ENCODE results near the gene KRT86.
"Not testable (repeated sequence)": the region's sequence is repeated elsewhere in the genome, so short reads cannot be mapped to it uniquely, and the experiment has no call there.

The KRT86 gene

DNA sequence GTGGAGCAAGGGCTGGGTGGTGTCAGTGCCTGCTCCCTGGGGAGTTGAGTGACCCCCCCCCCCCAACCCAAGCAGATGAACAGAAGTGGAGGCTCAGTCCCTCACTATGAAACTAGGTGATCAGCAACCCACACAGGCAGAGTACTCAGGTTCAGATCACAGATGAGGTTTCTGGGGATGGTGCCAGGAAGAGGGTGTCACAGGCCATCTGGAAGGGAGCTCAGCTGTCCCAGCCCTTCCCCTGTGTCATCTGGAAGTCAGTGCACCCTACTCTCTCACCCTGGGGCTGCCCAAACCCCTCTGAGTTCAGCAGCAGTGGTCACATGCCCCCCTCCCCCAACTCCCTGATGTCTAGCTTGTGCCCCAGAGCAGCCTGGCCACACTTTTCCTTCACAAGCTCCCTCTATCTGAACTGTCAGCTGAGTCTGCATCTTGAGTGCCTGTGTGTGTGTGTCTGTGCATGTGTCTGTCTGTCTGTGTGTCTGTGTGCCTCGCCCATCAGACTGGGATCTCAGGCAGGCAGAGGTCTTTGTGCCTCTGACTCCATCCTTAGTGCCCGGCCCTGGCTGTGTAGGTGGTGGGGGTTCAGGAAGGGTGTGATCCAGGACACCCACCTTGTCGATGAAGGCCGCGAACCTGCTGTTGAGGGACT lies 16.2 kb downstream of the KRT86 start:
- H3K4me1 ChIP-seq (ENCODE audit: insufficient read depth, low read length); H3K9me3 ChIP-seq (ENCODE audit: low read length); H2AFZ ChIP-seq (ENCODE audit: low read depth, low read length); H3K27me3 ChIP-seq (ENCODE audit: insufficient read depth, low read length); H3K4me3 ChIP-seq (ENCODE audit: low read length); H3K36me3 ChIP-seq (ENCODE audit: insufficient read depth, low read length): not testable (repeated sequence)

DNA sequence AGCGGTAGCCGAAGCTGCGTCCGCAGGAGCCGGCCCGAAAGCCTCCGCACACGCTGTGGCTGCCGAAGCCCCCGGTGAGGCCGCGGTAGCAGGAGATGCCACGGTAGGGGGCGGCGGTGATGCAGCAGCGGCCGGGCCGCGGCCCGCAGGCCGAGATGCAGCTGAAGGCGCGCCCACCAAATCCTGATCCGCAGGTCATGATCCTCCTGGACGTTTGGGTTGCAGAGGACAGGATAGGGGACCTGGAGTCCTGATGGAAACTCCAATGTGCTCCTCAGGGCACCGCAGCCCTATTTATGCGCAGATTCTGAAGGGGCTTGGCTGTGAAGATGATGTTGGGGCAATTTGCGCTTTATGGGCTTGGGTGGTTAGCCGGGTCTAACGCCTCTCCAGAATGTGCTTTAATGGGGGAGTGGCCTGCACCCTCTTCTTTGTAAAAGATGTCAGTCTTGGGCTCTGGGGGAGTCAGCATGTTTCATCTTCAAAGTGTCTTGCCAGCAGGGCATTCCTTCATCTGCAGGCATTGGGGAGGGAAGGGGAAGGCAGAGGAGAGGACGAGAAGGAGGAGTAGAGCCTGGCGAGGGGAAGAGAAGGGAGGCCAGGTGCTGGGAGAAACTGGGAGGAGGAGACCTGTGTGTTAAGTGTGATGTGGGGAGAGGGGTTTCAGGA lies 17.0 kb downstream of the KRT86 start, which contains the start of gene KRT81:
Gene KRT81, minus strand, starts transcription at position 268 of the 669 bp plus-strand sequence. Its CDS starts 69 bp downstream, at position 199.
- Histone ChIP-seq H3K9me3 (ENCODE audit: low read length) (no peaks in the 10 kb centered on the region), H3K4me3 (ENCODE audit: low read length) (no peak within 1 kb of the TSS), H2AFZ (ENCODE audit: low read depth, low read length) (no peak within 1 kb of the TSS), H3K27me3 (ENCODE audit: insufficient read depth, low read length) (no peaks in the 10 kb centered on the region), H3K4me1 (ENCODE audit: insufficient read depth, low read length) (no peaks in the 10 kb centered on the region), H3K36me3 (ENCODE audit: insufficient read depth, low read length) (no peaks in the 10 kb centered on the region)

DNA sequence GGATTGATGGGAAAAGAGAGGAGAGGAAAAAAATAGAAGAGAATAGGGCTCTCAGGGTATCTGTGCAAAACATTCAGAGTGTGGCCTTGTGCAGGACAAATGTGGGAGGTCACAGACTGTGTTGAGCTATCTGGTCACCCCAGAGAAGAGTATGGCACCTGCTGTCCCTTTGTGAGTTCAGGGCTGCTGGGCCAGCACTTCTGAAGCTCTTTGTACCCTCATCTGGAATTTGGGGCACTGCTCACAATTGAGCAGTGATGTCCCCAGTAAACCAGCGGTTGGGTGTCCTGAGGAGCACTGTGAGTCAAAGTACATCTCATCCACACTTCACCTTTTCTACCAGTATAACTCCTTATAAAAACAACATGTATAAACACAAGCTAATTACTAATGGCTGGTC lies 19.5 kb downstream of the KRT86 start:
- no peaks in the 10 kb centered on the region for H3K4me1 ChIP-seq (ENCODE audit: insufficient read depth, low read length)
- no peaks in the 10 kb centered on the region for H3K36me3 ChIP-seq (ENCODE audit: insufficient read depth, low read length)
- H2AFZ ChIP-seq (ENCODE audit: low read depth, low read length) = no peak overlapping the region
- no peak overlapping the region for H3K4me3 ChIP-seq (ENCODE audit: low read length)
- H3K9me3 ChIP-seq (ENCODE audit: low read length) = no peaks in the 10 kb centered on the region
- H3K27me3 ChIP-seq (ENCODE audit: insufficient read depth, low read length) = no peaks in the 10 kb centered on the region

DNA sequence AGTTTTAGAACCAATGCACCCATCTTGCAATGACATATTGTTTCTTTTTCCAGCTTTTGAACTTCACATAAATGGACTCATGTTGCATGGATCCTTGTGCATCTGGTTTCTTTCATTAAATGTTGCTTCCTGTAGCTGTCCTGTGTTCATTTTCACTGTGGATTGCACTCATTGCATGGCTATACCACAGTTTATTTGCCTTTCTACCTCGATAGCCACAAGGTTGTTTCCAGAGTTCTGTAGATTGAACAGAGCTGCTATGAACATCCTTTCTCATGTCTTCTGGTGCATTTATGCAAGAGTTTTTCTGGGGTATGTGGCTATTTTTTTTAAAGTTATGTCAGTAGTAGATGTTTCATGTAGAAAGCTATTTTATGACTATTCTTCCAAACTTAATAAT lies 20.4 kb downstream of the KRT86 start:
- H3K4me3 ChIP-seq (ENCODE audit: low read length) = no peak overlapping the region
- H3K9me3 ChIP-seq (ENCODE audit: low read length) = no peaks in the 10 kb centered on the region
- no peaks in the 10 kb centered on the region for H3K27me3 ChIP-seq (ENCODE audit: insufficient read depth, low read length)
- no peaks in the 10 kb centered on the region for H3K4me1 ChIP-seq (ENCODE audit: insufficient read depth, low read length)
- no peaks in the 10 kb centered on the region for H3K36me3 ChIP-seq (ENCODE audit: insufficient read depth, low read length)
- no peak overlapping the region for H2AFZ ChIP-seq (ENCODE audit: low read depth, low read length)

DNA sequence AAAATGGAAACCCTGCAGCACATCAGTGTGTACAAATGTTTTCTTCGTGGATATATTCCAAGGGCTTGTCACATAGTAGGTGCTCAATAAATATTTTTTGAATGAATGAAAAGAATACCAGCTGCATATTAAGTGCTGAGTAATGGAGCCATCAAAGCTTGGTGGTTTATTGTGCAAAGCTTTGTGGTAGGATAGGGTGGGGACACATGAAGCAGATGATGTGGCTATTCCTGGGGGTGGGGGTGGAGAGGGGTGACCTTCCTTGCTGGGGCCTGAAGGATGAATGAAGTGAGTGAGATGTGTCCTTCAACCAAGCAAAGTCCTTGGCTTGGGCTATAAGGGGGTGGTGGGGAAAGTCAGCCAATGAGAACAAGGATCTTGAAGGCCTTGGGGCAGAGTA lies 21.2 kb downstream of the KRT86 start:
- H3K4me1 ChIP-seq (ENCODE audit: insufficient read depth, low read length) = no peaks in the 10 kb centered on the region
- no peak overlapping the region for H2AFZ ChIP-seq (ENCODE audit: low read depth, low read length)
- no peaks in the 10 kb centered on the region for H3K9me3 ChIP-seq (ENCODE audit: low read length)
- H3K36me3 ChIP-seq (ENCODE audit: insufficient read depth, low read length) = no peaks in the 10 kb centered on the region
- H3K4me3 ChIP-seq (ENCODE audit: low read length) = no peak overlapping the region
- H3K27me3 ChIP-seq (ENCODE audit: insufficient read depth, low read length) = no peaks in the 10 kb centered on the region

DNA sequence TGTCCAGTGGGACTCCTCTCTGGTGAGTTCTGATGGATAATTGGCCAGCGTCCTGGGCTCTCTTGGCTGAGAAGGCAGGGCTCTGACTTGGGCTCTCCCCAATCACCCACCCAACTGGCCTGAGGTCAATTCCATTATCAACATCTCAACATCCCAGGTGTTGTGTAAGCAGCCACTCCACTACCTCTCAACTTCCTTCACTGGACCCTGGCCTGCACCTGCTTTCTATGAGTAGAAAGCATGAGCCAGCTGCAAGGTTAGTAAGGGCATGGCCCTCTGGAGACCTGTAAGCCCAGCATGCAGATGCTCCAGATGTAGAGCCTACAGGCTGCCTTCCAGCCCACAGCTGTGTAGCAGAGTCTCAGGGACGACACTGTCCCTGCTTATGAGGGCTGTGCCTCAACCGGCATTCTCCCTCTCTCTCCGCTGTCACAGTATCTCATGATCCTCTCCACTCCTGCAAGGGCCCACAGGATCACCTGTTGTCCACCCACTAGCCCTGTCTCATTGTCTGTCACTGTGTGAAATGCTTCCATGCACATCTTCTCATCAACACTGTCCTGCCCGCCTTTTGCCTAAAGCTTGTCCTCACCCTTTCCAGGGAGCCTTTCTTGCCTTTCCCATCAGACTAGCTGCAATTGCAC lies 22.2 kb downstream of the KRT86 start:
- Histone ChIP-seq H3K4me3 (ENCODE audit: low read length) (no peak overlapping the region), H3K27me3 (ENCODE audit: insufficient read depth, low read length) (no peaks in the 10 kb centered on the region)

DNA sequence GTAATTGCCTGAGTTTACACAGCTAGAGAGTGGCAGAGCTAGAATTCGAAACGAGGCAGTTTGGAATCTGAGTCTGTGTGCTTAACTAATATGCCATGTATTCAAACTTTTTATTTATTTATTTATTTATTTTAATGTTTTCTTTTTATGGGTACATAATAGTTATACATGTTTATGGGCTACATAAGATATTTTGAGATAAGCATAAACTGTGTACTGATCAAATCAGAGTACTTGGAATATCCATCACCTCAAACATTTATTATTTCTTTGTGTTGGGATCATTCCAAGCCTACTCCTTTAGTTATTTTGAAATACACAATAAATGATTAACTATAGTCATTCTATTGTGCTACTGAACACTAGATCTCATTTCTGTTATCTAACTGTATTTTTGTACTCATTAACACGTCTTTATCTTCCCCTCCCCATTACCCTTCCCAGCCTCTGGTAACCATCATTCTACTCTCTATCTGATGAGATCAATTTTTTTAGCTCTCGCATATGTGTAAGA lies 24.3 kb downstream of the KRT86 start:
- Histone ChIP-seq H3K4me3 (ENCODE audit: low read length) (no peak overlapping the region), H3K27me3 (ENCODE audit: insufficient read depth, low read length) (no peaks in the 10 kb centered on the region), H3K9me3 (ENCODE audit: low read length) (no peaks in the 10 kb centered on the region), H3K4me1 (ENCODE audit: insufficient read depth, low read length) (no peaks in the 10 kb centered on the region), H2AFZ (ENCODE audit: low read depth, low read length) (no peak overlapping the region), H3K36me3 (ENCODE audit: insufficient read depth, low read length) (no peaks in the 10 kb centered on the region)

More for the DNA sequence above, 22.2 kb downstream of the KRT86 start:
- H2AFZ ChIP-seq (ENCODE audit: low read depth, low read length) = no peak overlapping the region
- H3K4me1 ChIP-seq (ENCODE audit: insufficient read depth, low read length) = no peaks in the 10 kb centered on the region
- H3K36me3 ChIP-seq (ENCODE audit: insufficient read depth, low read length) = no peaks in the 10 kb centered on the region
- no peaks in the 10 kb centered on the region for H3K9me3 ChIP-seq (ENCODE audit: low read length)

DNA sequence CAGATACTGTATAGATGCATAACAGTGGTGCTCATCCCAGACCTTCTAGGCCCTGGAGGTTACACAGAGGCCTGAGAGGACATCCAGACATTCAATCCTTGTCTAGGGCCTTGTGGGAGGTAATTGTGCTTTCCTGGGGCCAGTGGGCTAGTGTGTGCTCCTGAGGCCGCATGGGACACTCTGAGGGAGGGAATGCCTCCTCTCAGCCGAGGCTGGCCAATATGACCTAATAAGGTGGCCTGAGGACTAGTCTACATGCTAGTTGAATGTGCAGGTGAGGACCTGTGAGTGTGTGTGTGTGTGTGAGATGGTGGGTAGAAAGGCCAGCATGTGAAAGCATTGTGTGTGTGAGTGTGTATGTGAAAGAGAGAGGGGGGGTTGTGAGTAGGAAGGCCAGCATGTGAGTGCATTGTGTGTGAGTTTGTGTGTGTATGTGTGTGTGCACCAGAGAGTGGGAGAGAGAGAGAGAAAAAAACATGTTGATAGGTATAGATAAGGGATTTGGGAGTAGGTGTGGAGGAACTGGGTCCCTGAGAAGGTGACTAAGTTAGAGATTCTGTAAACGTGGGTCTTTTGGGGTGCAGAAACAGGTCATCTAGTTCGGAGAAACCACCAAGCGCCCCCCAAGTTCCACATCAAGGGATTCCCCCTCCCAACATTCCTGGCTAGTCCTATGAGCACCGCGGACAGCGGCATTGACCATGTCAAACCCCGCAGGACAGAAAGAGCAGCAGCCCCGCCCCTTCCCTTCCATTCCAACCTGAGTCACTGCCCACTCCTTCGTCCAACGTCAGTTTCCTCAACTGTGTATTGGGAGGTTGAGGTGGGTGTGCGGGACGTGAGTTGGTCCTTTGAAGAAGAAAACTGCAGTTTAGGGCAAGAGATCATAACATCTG lies 26.6 kb downstream of the KRT86 start:
- Histone ChIP-seq H2AFZ (ENCODE audit: low read depth, low read length) (no peak overlapping the region), H3K27me3 (ENCODE audit: insufficient read depth, low read length) (no peaks in the 10 kb centered on the region), H3K4me3 (ENCODE audit: low read length) (no peak overlapping the region), H3K9me3 (ENCODE audit: low read length) (no peaks in the 10 kb centered on the region), H3K4me1 (ENCODE audit: insufficient read depth, low read length) (no peaks in the 10 kb centered on the region), H3K36me3 (ENCODE audit: insufficient read depth, low read length) (no peaks in the 10 kb centered on the region)

DNA sequence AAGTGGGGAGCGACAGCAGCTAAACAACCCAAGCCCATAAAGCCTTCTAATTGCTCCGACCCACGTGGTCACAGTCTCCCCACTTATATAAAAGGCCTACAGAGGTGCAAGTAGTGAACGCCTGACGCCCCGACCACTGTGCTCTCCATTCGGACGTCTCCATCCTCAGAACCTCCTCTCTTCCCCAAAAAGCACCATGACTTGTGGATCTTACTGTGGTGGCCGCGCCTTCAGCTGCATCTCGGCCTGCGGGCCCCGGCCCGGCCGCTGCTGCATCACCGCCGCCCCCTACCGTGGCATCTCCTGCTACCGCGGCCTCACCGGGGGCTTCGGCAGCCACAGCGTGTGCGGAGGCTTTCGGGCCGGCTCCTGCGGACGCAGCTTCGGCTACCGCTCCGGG lies 27.3 kb downstream of the KRT86 start:
- H3K36me3 ChIP-seq (ENCODE audit: insufficient read depth, low read length); H3K9me3 ChIP-seq (ENCODE audit: low read length); H2AFZ ChIP-seq (ENCODE audit: low read depth, low read length); H3K27me3 ChIP-seq (ENCODE audit: insufficient read depth, low read length); H3K4me1 ChIP-seq (ENCODE audit: insufficient read depth, low read length); H3K4me3 ChIP-seq (ENCODE audit: low read length): not testable (repeated sequence)

DNA sequence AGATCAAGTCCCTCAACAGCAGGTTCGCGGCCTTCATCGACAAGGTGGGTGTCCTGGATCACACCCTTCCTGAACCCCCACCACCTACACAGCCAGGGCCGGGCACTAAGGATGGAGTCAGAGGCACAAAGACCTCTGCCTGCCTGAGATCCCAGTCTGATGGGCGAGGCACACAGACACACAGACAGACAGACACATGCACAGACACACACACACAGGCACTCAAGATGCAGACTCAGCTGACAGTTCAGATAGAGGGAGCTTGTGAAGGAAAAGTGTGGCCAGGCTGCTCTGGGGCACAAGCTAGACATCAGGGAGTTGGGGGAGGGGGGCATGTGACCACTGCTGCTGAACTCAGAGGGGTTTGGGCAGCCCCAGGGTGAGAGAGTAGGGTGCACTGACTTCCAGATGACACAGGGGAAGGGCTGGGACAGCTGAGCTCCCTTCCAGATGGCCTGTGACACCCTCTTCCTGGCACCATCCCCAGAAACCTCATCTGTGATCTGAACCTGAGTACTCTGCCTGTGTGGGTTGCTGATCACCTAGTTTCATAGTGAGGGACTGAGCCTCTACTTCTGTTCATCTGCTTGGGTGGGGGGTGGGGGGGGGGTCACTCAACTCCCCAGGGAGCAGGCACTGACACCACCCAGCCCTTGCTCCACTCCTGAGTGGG lies 27.9 kb downstream of the KRT86 start:
- H3K36me3 ChIP-seq (ENCODE audit: insufficient read depth, low read length); H3K4me1 ChIP-seq (ENCODE audit: insufficient read depth, low read length); H3K4me3 ChIP-seq (ENCODE audit: low read length); H3K9me3 ChIP-seq (ENCODE audit: low read length); H2AFZ ChIP-seq (ENCODE audit: low read depth, low read length): not testable (repeated sequence)
- H3K27me3 ChIP-seq (ENCODE audit: insufficient read depth, low read length) = peaks cover 13% of the 10 kb centered on the region

DNA sequence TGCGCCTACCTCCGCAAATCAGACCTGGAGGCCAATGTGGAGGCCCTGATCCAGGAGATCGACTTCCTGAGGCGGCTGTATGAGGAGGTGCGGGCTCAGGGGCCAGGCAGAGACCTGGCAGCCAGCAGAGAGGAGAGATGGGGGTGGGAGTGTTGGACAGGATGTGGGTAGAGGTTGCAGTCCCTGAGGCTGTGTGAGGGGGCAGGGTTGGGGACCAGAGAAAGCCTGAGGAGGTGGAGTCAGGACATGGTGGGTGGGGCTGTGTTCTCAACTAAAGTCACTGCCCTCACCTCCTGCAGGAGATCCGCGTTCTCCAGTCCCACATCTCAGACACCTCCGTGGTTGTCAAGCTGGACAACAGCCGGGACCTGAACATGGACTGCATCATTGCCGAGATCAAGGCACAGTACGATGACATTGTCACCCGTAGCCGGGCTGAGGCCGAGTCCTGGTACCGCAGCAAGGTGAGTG lies 30.5 kb downstream of the KRT86 start:
- not testable (repeated sequence) for H3K36me3 ChIP-seq (ENCODE audit: insufficient read depth, low read length); H3K4me1 ChIP-seq (ENCODE audit: insufficient read depth, low read length); H2AFZ ChIP-seq (ENCODE audit: low read depth, low read length); H3K9me3 ChIP-seq (ENCODE audit: low read length); H3K4me3 ChIP-seq (ENCODE audit: low read length)
- peaks cover 38% of the 10 kb centered on the region for H3K27me3 ChIP-seq (ENCODE audit: insufficient read depth, low read length)

DNA sequence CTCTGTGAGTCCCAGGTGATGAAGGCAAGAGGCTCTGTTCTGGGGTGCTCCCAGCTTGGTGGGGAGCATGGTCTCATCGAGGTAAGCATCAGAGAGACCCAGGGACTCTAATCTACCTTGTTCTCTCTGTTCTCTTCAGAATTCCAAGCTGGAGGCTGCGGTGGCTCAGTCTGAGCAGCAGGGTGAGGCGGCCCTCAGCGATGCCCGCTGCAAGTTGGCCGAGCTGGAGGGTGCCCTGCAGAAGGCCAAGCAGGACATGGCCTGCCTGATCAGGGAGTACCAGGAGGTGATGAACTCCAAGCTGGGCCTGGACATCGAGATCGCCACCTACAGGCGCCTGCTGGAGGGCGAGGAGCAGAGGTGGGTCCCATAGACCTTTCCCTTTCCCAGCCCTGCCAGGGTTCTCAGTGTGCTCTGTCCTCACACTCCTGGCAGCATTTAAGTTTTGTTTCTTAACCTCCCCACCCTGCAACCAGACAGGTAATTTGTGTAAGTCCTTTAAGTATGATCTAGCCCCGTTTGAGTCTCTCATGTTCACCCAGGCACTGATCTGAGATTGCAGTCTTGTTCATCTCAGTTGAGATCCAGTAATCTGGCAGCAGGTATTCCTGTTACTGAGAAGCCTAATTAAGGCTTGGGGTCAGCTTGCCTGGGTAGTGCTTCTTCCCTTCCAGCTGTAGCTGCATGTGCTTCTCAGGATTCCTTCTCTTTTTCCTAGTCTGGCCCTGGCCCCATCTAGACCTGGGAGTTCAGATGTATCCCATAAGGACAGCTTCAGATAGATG lies 31.7 kb downstream of the KRT86 start:
- no peak overlapping the region for H3K4me3 ChIP-seq (ENCODE audit: low read length)
- no peaks in the 10 kb centered on the region for H3K9me3 ChIP-seq (ENCODE audit: low read length)
- H2AFZ ChIP-seq (ENCODE audit: low read depth, low read length) = no peak overlapping the region
- H3K36me3 ChIP-seq (ENCODE audit: insufficient read depth, low read length) = no peaks in the 10 kb centered on the region
- H3K4me1 ChIP-seq (ENCODE audit: insufficient read depth, low read length) = peaks cover 2% of the 10 kb centered on the region
- peaks cover 38% of the 10 kb centered on the region for H3K27me3 ChIP-seq (ENCODE audit: insufficient read depth, low read length)
